NT2/D1 (cell line): ENCODE data around the gene KANSL1.

ENCODE experiments used
- SUZ12 ChIP-seq: IDR thresholded peaks from 2 replicates; pipeline ENCODE4 v1.6.1; 2011; ENCODE audit not compliant: insufficient read length, insufficient read depth; ENCODE audit errors: extremely low read depth
- YY1 ChIP-seq: IDR thresholded peaks from 2 replicates; pipeline ENCODE4 v1.6.1; 2011; ENCODE audit not compliant: insufficient read length, insufficient read depth

DNA sequence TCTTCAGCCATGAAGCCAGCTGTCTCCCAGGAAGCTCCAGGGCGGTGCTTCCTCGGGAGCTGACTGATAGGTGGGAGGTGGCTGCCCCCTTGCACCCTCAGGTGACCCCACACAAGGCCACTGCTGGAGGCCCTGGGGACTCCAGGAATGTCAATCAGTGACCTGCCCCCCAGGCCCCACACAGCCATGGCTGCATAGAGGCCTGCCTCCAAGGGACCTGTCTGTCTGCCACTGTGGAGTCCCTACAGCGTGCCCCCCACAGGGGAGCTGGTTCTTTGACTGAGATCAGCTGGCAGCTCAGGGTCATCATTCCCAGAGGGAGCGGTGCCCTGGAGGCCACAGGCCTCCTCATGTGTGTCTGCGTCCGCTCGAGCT lies 180.1 kb downstream of the KANSL1 start:
- no peak for TF ChIP-seq SUZ12
- TF ChIP-seq YY1: no peak
